Left lung (tissue), 10 donors: Measurements from ENCODE around the gene MCF2L2. TPM values are rescaled to one million over a fixed set of nuclear protein-coding genes. Genes with fewer than 3 reads are reported as not detected.

Experiments
- ATAC-seq: fragments of 200-7000 bp; cut with Tn5 transposase; one replicate; pipeline ENCODE4 v1.9.1; 2020; ENCODE audit warnings: moderate library complexity
- DNase-seq, 4 donors: peaks; one replicate each; pipeline ENCODE4 v3.0.0-alpha.2; 2013 to 2020
- H3K27ac ChIP-seq, 2 donors: fragments of 200-600 bp; sonication (generic) in 1 of 2; one replicate each; pipeline versions ENCODE4 v1.5.0 to v1.8.0; 2020 to 2021
- H3K27me3 ChIP-seq, 2 donors: fragments of 200-600 bp; sonication (generic) in 1 of 2; one replicate each; pipeline versions ENCODE4 v1.5.0 to v1.8.0; 2020 to 2021
- H3K36me3 ChIP-seq, 2 donors: fragments of 200-600 bp; sonication (generic) in 1 of 2; one replicate each; pipeline versions ENCODE4 v1.5.0 to v1.8.0; 2020 to 2021
- H3K4me1 ChIP-seq, 2 donors: fragments of 200-600 bp; one replicate each; pipeline ENCODE4 v1.8.0; 2021
- H3K4me3 ChIP-seq, 2 donors: fragments of 200-600 bp; sonication (generic) in 1 of 2; one replicate each; pipeline versions ENCODE4 v1.5.0 to v1.8.0; 2020 to 2021; ENCODE audit warnings: mild to moderate bottlenecking in 1 of 2
- H3K9me3 ChIP-seq, 2 donors: fragments of 200-600 bp; sonication (generic) in 1 of 2; one replicate each; pipeline versions ENCODE4 v1.5.0 to v1.8.0; 2020 to 2021
- intact Hi-C, 2 donors: fragments of 100-400 bp; cut with DNase I; formaldehyde crosslinking; loops; one replicate each; pipeline versions ENCODE4 v1.11.2 to v1.14.2; 2022
- polyA plus RNA-seq, 6 donors: library from polyadenylated mRNA; unstranded; fragments of 120-200 nt; gene quantifications; one replicate each; pipeline ENCODE4 v1.2.1, GENCODE V29; 2013; ENCODE audit not compliant: insufficient read length in 6 of 6
- total RNA-seq, 2 donors: library from RNA; stranded (reverse); fragmentation: NEBNext Ultra II Directional; extraction: Animal tissue kit (Norgen Biotek cat#: 25700); gene quantifications; one replicate each; pipeline ENCODE4 v1.2.1, GENCODE V29; 2021
- TF ChIP-seq, protein P1 (sequence below), 2 donors: fragments of 200-600 bp; sonication (generic) in 1 of 2; IDR thresholded peaks; one replicate each; pipeline versions ENCODE4 v1.5.0 to v1.8.0; 2021; ENCODE audit warnings: antibody characterized with exemption in 2 of 2
- donor health status: DM: no; HTN: yes; CAD: no.
- donor health status: DM: no; HTN: no; CAD: no.

MCF2L2 gene
- total and polyA plus RNA-seq, 8 donors: 0.41 to 3.5 (median 2.2) TPM

DNA sequence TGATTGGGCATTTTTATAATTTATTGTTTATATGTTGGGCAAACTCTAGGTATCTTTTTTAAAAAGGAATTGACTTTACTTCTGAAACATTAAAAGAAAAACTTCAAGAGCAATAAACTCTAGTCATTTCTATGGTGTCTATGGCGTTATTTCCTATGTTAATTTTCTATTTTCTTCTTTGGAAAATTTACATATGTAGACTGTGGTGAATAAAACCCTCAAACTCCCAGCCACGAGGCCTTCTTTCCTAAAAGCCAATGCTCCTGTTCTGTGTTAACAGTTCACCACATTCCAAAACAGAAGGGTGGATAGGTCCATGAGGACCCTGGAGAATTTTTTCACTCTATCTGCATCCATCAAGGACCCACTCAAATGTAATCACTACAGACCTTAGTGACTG lies 219.6 kb downstream of the MCF2L2 start:
- Histone ChIP-seq H3K4me1 (peaks cover 0 to 31% of the 10 kb centered on the region in 2 donors), H3K27ac (no peak overlapping the region), H3K36me3 (no peaks in the 10 kb centered on the region), H3K4me3 (no peak overlapping the region), H3K9me3 (no peaks in the 10 kb centered on the region), H3K27me3 (no peaks in the 10 kb centered on the region)
- ATAC-seq (no peak), DNase-seq (no peak)
- intact Hi-C loops: no loop called here
- TF ChIP-seq, protein P1, sequence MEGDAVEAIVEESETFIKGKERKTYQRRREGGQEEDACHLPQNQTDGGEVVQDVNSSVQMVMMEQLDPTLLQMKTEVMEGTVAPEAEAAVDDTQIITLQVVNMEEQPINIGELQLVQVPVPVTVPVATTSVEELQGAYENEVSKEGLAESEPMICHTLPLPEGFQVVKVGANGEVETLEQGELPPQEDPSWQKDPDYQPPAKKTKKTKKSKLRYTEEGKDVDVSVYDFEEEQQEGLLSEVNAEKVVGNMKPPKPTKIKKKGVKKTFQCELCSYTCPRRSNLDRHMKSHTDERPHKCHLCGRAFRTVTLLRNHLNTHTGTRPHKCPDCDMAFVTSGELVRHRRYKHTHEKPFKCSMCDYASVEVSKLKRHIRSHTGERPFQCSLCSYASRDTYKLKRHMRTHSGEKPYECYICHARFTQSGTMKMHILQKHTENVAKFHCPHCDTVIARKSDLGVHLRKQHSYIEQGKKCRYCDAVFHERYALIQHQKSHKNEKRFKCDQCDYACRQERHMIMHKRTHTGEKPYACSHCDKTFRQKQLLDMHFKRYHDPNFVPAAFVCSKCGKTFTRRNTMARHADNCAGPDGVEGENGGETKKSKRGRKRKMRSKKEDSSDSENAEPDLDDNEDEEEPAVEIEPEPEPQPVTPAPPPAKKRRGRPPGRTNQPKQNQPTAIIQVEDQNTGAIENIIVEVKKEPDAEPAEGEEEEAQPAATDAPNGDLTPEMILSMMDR (IDR thresholded peaks at IDR 0.05): no peak

DNA sequence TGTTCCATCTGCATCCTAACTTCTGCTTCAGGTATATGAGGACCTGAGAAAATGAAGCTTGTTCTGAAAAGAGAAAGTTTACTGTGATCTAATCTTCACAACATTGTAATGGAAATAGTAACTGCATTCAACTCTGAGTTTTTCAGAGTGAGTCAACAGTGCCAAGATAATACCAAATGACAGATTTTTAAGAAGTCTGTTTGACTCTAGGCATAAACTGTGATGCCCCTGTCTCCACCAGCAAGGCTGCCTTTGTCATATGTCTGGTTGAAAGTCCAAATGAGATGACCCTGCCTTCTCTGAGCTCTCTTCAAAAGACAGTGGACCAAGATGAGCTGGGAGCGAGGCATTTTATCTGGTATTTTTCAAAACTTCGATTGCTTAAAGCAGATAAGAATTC lies 220.2 kb downstream of the MCF2L2 start:
- no peaks in the 10 kb centered on the region for H3K27me3 ChIP-seq
- peaks cover 0 to 3% of the 10 kb centered on the region in 2 donors for H3K9me3 ChIP-seq
- DNase-seq: no peak
- TF ChIP-seq, protein P1 (IDR thresholded peaks at IDR 0.05): no peak
- peaks cover 0 to 28% of the 10 kb centered on the region in 2 donors for H3K4me1 ChIP-seq
- H3K27ac ChIP-seq: no peak overlapping the region
- no peak for ATAC-seq
- H3K4me3 ChIP-seq: no peak overlapping the region
- no peaks in the 10 kb centered on the region for H3K36me3 ChIP-seq
- intact Hi-C loops: no loop called here

DNA sequence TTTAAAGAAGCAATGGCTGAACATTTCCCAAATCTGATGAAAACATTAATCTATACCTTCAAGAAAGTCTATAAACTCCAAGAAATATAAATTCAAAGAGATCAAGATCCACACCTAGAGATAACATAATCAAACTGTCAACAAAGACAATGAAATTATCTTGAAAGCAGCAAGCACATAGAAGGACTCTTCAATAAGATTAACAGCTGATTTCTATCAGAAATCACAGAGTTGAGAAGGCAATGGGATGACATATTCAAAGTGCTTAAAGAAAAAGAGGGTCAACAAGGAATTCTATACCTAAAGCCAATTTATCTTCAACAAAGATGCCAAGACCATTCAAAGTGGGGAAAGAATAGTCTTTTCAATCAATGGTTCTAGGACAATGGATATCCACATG lies 224.7 kb downstream of the MCF2L2 start:
- no peaks in the 10 kb centered on the region for H3K4me1 ChIP-seq
- H3K9me3 ChIP-seq: peaks cover 0 to 4% of the 10 kb centered on the region in 2 donors
- no peak overlapping the region for H3K27ac ChIP-seq
- intact Hi-C loops: no loop called here
- no peaks in the 10 kb centered on the region for H3K27me3 ChIP-seq
- DNase-seq (no peak), ATAC-seq (no peak)
- TF ChIP-seq, protein P1 (IDR thresholded peaks at IDR 0.05): no peak
- no peaks in the 10 kb centered on the region for H3K36me3 ChIP-seq
- no peak overlapping the region for H3K4me3 ChIP-seq

DNA sequence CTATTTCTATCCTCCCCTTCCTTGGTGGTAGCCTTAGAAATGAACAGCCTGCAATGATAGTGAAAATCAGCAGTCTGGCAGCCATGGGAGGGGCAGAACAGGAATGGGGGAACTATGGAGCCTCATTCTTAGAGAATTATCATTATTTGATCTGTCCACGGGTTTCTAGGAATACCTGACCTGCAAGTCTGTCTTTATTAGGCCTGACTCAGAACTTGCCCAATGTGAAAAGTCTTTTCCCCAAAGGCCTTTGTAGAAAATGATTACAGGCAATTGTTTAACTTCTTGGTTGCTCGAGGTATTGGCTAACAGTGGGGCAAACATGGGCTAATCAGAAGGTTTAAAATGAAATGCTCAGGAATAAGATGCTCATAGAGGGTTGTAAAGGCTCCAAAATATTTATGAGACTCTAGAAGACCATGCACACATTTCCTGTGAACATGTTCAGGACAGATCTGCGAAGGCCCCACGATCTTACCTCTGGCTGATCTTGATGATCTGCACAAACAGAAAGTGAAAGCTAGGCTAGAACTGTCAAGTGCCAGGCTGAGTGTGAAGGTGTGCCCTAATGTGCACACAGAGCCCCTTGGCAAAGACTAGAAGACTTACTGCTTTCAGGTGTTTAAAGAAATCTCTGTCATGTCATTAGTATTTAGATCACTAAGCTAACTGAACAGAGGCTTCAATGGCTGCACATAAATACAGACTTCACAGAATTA lies 226.3 kb downstream of the MCF2L2 start:
- TF ChIP-seq, protein P1 (IDR thresholded peaks at IDR 0.05): no peak
- Histone ChIP-seq H3K27ac (no peak overlapping the region), H3K36me3 (no peaks in the 10 kb centered on the region), H3K27me3 (no peaks in the 10 kb centered on the region), H3K9me3 (peaks cover 0 to 4% of the 10 kb centered on the region in 2 donors), H3K4me3 (no peak overlapping the region), H3K4me1 (no peaks in the 10 kb centered on the region)
- DNase-seq: no peak
- peak; percentile 84 for ATAC-seq
- intact Hi-C loops: no loop called here

DNA sequence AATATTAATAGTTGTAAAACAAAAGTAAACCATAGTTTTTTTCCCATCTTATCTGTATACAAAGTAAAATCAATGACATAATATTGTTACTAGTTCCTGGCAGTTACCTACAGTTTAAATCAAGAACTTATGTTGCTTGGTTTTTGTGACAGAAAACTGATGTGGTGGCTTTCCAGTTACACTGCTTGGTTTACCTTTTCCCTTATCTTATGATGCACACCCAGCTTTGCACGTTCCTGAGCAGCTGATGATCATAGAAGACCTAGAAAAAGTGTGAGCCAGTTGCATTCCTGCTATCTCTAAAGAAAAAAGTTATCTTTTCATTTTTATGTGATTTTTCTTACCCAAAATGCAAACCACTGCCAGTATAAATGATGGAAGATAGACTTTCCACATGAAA lies 229.5 kb downstream of the MCF2L2 start:
- Histone ChIP-seq H3K4me1 (no peaks in the 10 kb centered on the region), H3K9me3 (peaks cover 0 to 4% of the 10 kb centered on the region in 2 donors), H3K27ac (no peak overlapping the region), H3K27me3 (no peaks in the 10 kb centered on the region), H3K4me3 (no peak overlapping the region), H3K36me3 (no peaks in the 10 kb centered on the region)
- no peak for ATAC-seq
- TF ChIP-seq, protein P1 (IDR thresholded peaks at IDR 0.05): no peak
- intact Hi-C loops: no loop called here
- no peak for DNase-seq
